ENCODE data around the gene SS18L1. TPM values are rescaled to one million over a fixed set of nuclear protein-coding genes. Genes with fewer than 3 reads are reported as not detected.

The SS18L1 gene
- total RNA-seq, 1 experiment from 2014 or later, result 17.9 TPM

DNA sequence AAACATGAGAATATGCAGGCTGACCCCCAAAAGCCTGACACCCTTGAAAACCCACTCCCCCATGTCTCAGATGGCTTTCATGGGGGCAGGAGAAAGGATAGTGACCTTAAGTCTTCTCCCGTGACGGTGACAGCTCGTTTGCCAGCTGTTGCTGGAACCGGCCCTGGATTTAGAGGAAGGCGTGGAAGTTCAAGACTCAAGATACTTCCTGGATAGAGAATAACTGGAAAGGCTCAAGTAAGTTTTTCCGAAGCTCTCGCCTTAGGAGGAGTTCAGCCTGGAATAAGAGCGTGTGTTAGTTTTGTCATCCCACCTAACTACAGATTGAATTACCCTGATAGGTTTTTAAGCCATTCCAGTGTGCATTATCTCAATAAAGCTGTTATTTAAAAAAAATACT lies 27.7 kb downstream of the SS18L1 start:
- no TSS peak for BruUV-seq (replicated peaks)
- Histone ChIP-seq H3K9me3 (ENCODE audit: low read length) (no peaks in the 10 kb centered on the region), H2AFZ (ENCODE audit: low read length) (no peak overlapping the region), H4K20me1 (ENCODE audit: low read length) (no peaks in the 10 kb centered on the region), H3K27me3 (ENCODE audit: low read length) (no peaks in the 10 kb centered on the region), H3K36me3 (ENCODE audit: low read depth, low read length) (peaks cover 7% of the 10 kb centered on the region), H3K4me2 (ENCODE audit: low read length) (no peak overlapping the region), H3K4me3 (ENCODE audit: low read length) (no peak overlapping the region), H3K27ac (ENCODE audit: low read length) (no peak overlapping the region), H3F3A (ENCODE audit: low read length, unreplicated experiment) (no peaks in the 10 kb centered on the region), H3K79me2 (ENCODE audit: low read length) (no peaks in the 10 kb centered on the region), H3K4me1 (ENCODE audit: insufficient read depth, low read length) (no peaks in the 10 kb centered on the region), H3K9me2 (replicated peaks; ENCODE audit: low read length) (no peaks in the 10 kb centered on the region), H3K9ac (ENCODE audit: low read length) (no peak overlapping the region)
- DNase-seq (no peak), ATAC-seq (no peak)
- ChIA-PET CTCF (no interaction called here), POLR2A (ENCODE audit: unreplicated experiment) (no interaction called here)
- intact Hi-C loops (cut with micrococcal nuclease), result no loop called here
- TF ChIP-seq EZH2phosphoT487 (IDR thresholded peaks at IDR 0.05; ENCODE audit: borderline replicate concordance, low read length), result no peak
- TF ChIP-seq EZH2 (IDR thresholded peaks at IDR 0.05; ENCODE audit: low read length, unreplicated experiment), result no peak
- TF ChIP-seq, protein P1, sequence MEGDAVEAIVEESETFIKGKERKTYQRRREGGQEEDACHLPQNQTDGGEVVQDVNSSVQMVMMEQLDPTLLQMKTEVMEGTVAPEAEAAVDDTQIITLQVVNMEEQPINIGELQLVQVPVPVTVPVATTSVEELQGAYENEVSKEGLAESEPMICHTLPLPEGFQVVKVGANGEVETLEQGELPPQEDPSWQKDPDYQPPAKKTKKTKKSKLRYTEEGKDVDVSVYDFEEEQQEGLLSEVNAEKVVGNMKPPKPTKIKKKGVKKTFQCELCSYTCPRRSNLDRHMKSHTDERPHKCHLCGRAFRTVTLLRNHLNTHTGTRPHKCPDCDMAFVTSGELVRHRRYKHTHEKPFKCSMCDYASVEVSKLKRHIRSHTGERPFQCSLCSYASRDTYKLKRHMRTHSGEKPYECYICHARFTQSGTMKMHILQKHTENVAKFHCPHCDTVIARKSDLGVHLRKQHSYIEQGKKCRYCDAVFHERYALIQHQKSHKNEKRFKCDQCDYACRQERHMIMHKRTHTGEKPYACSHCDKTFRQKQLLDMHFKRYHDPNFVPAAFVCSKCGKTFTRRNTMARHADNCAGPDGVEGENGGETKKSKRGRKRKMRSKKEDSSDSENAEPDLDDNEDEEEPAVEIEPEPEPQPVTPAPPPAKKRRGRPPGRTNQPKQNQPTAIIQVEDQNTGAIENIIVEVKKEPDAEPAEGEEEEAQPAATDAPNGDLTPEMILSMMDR (conservative IDR thresholded peaks at IDR 0.05; ENCODE audit: low read depth, low read length), result no peak

DNA sequence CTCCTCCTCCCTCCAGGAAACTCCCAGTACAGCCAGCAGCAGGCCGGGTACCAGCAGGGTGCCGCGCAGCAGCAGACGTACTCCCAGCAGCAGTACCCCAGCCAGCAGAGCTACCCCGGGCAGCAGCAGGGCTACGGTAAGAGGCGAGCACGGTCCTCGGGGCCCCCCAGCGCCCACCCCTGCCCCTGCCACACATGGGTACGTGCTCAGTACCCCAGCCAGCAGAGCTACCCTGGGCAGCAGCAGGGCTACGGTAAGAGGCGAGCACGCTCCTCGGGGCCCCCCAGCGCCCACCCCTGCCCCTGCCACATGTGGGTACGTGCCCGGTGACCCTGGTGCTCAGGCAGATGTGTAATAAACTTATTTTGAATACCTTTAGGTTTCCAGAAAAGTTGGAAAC lies 29.1 kb downstream of the SS18L1 start:
- Histone ChIP-seq H2AFZ (ENCODE audit: low read length) (no peak overlapping the region), H3K27me3 (ENCODE audit: low read length) (no peaks in the 10 kb centered on the region), H3K9ac (ENCODE audit: low read length) (no peak overlapping the region), H3K36me3 (ENCODE audit: low read depth, low read length) (peaks cover 6% of the 10 kb centered on the region), H3K9me3 (ENCODE audit: low read length) (no peaks in the 10 kb centered on the region), H3K79me2 (ENCODE audit: low read length) (no peaks in the 10 kb centered on the region), H3F3A (ENCODE audit: low read length, unreplicated experiment) (no peaks in the 10 kb centered on the region), H3K9me2 (replicated peaks; ENCODE audit: low read length) (no peaks in the 10 kb centered on the region), H3K27ac (ENCODE audit: low read length) (no peak overlapping the region), H4K20me1 (ENCODE audit: low read length) (no peaks in the 10 kb centered on the region), H3K4me2 (ENCODE audit: low read length) (no peak overlapping the region), H3K4me1 (ENCODE audit: insufficient read depth, low read length) (no peaks in the 10 kb centered on the region), H3K4me3 (ENCODE audit: low read length) (no peak overlapping the region)
- intact Hi-C loops (cut with micrococcal nuclease), result no loop called here
- TF ChIP-seq EZH2 (IDR thresholded peaks at IDR 0.05; ENCODE audit: low read length, unreplicated experiment) (no peak), EZH2phosphoT487 (IDR thresholded peaks at IDR 0.05; ENCODE audit: borderline replicate concordance, low read length) (no peak)
- TF ChIP-seq, protein P1 (conservative IDR thresholded peaks at IDR 0.05; ENCODE audit: low read depth, low read length), result no peak
- ChIA-PET CTCF (no interaction called here), POLR2A (ENCODE audit: unreplicated experiment) (no interaction called here)
- ATAC-seq (no peak), DNase-seq (no peak)
- no TSS peak for BruUV-seq (replicated peaks)

DNA sequence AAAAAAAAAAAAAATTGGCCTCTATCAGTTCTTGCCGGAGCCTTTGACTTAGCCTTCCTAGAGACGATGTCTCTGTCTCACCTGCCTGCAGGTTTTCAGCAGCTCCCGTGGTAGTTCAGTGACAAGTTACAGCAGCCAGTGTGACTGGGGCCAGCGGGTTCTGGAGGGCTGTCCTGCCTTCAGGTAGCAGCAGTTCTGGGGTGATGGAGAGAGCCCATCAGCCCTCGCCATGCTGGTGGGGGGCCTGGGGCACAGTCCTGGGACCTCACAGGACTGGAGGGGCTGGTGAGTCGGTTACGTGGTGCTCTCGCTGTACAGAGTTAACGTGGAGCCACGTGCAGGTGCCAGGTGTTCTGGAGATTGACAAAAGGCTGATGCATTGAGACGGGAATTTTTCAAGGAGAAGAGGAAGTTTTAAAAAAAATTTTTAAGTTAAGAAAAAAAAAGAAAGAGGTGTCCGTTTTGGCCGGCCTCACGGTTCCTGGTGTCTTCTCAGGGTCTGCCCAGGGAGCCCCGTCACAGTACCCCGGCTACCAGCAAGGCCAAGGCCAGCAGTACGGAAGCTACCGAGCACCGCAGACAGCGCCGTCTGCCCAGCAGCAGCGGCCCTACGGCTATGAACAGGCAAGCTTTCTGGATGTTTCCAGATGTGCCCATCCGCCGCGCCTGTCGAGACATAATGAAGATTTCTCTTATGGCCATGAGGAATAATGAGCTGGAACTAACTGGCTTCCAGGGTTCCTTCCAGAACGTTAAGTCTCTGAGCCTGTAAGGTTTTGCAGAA lies 30.6 kb downstream of the SS18L1 start:
- ATAC-seq (no peak), DNase-seq (no peak)
- POLR2A ChIA-PET (ENCODE audit: unreplicated experiment), result no interaction called here
- TF ChIP-seq, protein P1 (conservative IDR thresholded peaks at IDR 0.05; ENCODE audit: low read depth, low read length), result no peak
- TF ChIP-seq EZH2 (IDR thresholded peaks at IDR 0.05; ENCODE audit: low read length, unreplicated experiment) (no peak), EZH2phosphoT487 (IDR thresholded peaks at IDR 0.05; ENCODE audit: borderline replicate concordance, low read length) (no peak)
- H3K4me2 ChIP-seq (ENCODE audit: low read length), result no peak overlapping the region
- BruUV-seq (replicated peaks), result no TSS peak
- H3K9me2 ChIP-seq (replicated peaks; ENCODE audit: low read length), result no peaks in the 10 kb centered on the region
- CTCF ChIA-PET, result no interaction called here
- no peak overlapping the region for H3K27ac ChIP-seq (ENCODE audit: low read length)
- H3K36me3 ChIP-seq (ENCODE audit: low read depth, low read length), result peaks cover 2% of the 10 kb centered on the region; the same call in 1 of the 2 replicates
- no peaks in the 10 kb centered on the region for H4K20me1 ChIP-seq (ENCODE audit: low read length)
- no peaks in the 10 kb centered on the region for H3K9me3 ChIP-seq (ENCODE audit: low read length)
- H2AFZ ChIP-seq (ENCODE audit: low read length), result no peak overlapping the region
- H3K27me3 ChIP-seq (ENCODE audit: low read length), result no peaks in the 10 kb centered on the region
- H3K4me3 ChIP-seq (ENCODE audit: low read length), result no peak overlapping the region
- no peak overlapping the region for H3K9ac ChIP-seq (ENCODE audit: low read length)
- H3F3A ChIP-seq (ENCODE audit: low read length, unreplicated experiment), result no peaks in the 10 kb centered on the region
- H3K4me1 ChIP-seq (ENCODE audit: insufficient read depth, low read length), result no peaks in the 10 kb centered on the region
- no peaks in the 10 kb centered on the region for H3K79me2 ChIP-seq (ENCODE audit: low read length)
- intact Hi-C loops (cut with micrococcal nuclease), result no loop called here
